ENCODE measurements around the gene SAMD14.

Gene SAMD14

DNA sequence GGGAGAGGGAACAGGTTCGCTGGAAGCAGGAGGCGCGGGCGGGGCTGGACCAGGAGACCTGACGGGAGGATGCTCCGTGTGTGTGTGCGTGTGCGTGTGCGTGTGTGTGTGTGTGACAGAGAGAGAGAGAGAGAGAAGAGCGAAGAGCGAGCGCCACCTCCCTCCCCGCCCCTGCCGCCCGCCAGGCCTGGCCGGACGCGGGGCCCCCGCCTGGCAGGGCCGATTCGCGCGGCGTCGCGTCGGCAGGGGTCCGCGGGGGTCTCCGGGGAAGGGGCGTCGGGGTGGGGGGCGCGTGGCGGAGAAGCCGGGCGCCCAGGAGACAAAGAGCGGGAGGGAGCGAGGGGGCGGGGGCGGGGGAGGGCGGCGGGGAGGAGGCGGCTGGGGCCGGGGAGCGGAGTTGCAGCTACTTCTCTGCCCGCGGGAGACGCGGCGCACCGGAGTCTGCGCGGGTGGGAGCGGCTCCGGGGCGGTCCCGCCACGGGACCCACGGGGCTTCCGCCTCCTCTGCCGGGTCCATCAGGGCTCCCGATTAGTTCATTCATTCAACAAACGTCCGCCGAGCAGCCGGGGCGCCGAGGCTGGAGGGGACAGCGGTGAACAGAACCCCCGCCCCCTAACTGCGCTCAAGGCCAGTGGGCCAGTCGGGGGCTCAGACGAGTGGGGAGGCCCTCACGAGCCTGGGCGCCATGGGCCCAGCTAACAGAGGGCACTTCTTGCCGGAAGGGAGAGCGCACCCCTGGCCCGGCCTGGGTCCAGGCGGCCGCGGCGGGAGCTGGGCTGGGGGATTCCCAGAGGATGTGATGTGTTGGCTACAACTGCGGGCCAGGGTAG lies at the start of gene SAMD14:
TSS of gene SAMD14 (minus strand) at position 433 of the 831 bp plus-strand sequence. CDS start 5,201 bp downstream, outside the sequence.
- DNase-seq, result peak; percentile 36

DNA sequence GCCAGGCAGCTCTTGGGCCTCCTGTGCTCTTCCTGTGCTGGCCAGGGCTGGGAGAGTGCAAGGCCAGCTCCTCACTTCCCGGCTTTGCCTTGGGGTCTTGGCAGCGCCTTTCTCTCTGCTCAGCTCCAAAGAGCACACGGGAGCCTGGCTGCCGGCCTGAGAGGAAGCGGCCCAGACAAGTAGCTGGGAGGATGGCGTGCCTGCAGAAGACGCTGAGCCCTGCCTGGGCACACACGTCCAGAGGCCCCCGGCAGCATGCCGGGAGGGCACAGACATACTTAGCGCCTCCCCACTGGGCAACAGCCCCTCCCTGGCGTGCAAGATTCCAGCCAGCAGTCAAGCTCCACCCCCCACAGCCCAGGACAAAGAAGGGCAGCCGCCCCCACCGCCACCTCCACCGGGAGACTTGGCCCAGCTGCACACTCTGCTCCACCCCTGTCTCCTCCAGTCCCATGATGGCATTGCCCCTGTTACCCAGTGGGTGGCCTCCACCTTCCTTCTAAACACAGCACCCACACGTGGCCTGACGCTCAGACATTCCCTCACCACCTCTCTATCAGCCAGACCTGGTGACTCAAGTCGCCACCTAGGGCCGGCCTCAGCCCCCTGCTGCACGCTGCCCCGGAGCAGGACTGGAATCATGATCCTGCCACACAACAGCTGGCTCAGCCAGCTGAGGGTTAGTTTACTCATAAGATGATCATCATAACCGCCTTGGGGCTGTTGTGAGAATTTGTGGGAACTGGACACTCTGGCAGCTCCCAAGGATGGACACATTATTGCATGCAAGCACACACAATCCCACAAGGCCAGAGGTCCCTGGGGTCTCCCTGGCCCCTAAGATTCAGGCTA lies 48.2 kb upstream of the SAMD14 start:
- DNase-seq, result peak; percentile 33

GRCh38 chr17:50177476-50177875 lies 47.5 kb upstream of the SAMD14 start:
- no peak for DNase-seq

DNA sequence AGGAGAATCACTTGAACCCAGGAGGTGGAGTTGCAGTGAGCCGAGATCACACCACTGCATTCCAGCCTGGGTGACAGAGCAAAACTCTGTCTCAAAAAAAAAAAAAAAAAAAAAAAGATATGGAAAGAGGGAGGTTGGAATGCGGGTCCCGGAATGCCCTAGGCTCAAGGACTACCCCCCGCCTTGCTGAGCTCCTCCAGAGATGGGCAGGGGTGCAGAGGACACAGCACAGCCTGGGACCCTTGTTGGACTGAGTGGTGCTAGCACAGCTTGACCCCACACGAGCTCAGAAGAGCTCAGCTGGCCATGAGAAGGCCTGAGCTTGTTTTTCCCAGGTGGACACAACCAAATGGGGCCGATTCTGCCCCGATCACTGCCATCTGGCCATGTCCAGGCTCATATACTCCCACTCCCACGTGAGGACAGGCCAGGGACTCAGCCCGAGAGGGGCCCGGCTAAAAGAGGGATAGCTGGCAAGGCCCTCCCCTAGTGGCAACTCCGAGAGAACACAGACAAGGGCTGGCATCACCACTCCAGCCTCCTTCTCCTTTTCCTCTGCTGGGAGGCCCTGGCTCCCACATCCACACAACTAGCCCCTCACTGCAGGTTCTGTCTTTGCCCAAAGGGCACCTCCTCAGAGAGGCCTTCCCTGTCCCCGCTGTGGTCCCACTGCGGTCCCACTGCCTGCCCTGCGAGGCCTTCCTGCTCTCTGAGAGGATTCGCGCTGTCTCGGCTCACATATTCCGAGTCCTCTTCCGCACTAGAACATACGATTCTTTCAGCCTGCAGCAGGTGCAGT lies 46.8 kb upstream of the SAMD14 start:
- no peak for DNase-seq

DNA sequence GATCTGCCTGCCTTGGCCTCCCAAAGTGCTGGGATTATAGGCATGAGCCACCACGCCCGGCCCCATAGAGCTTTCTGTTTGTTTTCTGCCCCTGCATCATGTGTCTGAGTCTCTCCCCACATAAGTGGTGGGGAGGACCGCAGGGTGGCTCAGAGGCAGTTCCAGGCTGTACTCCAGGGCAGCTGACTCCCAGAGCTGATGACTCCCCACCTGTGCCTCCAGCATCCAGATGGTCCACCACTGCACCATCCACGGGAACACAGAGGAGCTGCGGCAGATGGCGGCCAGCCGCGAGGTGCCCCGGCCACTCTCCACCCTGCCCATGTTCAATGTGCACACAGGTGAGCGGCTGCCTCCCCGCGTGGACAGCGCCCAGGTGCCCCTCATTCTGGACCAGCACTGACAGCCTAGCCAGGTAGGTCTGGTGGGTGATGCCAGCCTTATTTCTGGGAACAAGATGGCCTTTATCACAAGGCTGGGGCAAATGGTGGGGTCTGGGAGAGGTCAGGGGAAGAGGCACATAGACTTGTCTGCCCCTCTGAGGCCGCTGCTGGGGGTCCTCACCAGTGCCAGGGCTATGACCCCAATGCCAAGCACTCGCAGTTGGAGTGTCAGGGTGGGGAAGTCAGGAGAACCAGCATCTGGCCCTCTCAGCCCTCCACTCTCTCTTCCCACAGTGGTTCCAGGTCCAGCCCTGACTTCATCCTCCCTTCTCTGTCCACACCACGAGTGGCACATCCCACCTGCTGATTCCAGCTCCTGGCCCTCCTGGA lies 45.3 kb upstream of the SAMD14 start:
- no peak for DNase-seq

GRCh38 chr17:50174444-50174843 lies 44.5 kb upstream of the SAMD14 start:
- DNase-seq, result no peak

DNA sequence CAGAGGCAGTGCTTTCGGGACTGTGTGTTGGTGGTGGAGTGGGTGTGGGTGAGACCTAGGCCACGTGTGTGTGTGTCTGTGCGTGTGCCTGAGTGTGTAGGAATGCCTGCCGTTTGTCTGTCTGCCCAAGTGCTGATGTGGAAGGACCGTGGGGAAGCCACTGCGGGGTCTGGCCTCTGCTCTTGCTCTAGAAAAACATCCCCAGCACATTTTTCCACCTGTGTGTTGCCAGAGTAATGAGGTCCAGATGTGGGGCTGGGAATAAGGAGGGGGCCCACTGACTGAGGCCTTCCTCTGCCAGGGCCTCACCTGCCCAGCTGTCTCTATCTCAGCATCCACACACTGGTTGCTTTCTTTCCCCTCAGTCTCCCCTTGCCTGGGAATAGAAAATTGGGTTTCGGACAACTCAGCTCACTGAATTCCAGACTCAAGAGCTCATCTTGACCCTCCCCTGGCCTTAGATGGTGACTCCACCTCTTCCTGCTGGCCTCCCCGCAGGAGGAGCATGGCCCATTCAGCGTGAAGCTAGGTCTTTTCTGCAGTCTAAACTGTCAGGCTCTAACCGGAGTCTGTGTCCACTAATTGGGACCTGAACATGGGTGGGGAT lies 43.5 kb upstream of the SAMD14 start:
- no peak for DNase-seq

DNA sequence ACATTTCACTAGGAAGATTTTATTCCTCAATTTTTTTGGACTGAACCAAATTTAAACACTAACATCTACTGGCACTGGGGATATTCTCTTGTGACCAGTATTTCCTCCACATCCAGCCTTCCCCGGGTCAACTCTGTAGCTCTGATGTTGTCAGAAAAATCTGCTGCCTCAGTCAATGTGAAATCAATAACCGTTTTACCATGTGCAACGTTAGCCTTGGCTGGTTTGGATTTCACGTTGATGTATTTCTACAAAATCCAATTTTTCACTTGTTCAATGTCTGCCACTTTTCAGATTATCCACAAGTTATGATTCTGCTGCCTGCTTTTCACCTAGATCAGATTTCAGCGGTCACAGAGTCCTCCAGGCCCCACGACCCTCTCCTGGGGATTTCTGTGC lies 43.0 kb upstream of the SAMD14 start:
- no peak for DNase-seq

GRCh38 chr17:50172130-50172529 lies 42.2 kb upstream of the SAMD14 start:
- DNase-seq, result no peak

DNA sequence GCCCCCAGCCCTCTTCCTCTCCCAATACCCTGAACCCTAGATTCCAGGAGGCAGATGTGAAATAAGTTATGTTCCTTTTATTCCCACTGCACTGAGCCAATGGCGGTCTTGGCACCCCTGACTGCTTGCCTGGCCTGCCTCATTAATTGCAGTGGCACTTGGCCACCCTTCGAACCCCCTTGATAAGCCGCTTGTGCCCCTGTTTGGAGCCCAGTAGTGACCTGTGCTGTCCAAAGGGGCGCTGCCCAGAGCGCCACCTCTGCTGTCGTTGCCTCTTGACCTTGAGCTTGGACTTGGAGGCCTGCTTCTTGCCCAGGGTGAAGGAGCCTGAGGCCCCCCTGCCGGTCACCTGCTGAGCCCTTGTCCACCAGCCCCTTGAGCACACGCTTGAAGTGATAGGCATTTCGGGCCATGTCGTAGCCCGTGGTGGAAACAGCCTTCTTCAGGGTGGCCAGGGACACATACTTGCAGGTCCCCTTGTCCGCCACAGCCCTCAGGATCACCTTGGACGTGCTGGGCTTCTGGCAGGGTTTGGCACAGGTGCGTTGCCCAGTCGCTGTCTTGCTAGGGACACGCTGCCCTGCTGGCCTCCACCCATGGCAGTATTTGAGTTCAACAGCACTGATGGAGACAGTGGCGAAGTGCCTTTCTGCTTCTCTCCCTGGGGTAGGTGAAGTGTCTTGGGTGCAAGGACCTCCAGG lies 41.6 kb upstream of the SAMD14 start:
- no peak for DNase-seq

DNA sequence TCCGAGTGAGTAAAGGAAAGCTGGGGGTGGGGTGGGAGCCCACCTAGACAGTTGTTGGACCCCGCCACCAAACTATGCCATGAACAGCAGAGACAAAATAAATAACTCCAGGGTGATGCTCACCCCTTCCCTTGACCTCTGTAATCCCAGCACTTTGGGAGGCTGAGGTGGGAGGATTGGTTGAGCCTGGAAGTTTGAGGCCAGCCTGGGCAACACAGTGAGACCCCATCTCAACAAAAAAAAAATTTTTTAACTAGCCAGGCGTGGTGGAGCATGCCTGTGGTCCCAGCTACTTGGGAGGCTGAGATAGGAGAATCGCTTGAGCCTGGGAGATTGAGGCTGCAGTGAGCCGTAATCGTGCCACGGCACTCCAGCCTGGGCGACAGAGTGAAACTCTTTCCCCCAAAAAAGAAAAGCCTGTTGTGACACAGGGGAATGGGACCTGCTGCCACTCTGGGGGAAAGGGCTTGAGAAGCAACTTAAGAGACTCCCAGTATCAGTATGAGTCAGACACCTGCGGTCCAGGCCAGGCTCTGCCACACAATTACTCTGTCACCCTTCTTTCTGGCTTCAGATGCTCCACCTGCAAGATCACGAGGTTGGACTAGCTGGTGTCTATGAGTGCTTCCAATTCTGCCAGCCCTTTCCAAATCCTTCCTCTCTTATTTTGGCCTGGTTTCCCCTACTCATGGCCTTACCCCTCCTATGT lies 40.9 kb upstream of the SAMD14 start:
- no peak for DNase-seq

DNA sequence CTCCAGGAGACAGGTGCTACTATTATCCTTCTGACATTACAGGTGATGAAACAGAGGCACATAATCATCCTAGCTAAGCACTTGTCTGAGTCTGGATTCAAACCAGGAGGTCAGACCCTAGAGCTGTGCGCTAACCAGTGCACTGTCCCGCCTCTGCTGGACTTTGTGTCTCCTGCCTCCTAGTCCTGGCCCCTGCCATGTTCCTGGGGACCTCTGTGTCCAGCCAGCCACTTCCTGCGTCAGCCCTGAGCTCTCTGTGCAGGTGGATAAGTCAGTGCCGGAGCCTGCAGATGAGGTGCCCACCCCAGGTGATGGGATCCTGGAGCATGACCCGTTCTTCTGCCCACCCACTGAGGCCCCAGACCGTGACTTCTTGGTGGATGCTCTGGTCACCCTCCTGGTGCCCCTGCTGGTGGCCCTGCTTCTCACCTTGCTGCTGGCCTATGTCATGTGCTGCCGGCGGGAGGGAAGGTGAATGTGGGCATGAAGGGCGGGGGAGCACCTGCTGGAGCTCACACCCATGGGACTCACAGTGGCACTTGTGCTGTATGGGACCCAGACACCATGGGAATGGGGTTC lies 40.0 kb upstream of the SAMD14 start:
- DNase-seq, result no peak

DNA sequence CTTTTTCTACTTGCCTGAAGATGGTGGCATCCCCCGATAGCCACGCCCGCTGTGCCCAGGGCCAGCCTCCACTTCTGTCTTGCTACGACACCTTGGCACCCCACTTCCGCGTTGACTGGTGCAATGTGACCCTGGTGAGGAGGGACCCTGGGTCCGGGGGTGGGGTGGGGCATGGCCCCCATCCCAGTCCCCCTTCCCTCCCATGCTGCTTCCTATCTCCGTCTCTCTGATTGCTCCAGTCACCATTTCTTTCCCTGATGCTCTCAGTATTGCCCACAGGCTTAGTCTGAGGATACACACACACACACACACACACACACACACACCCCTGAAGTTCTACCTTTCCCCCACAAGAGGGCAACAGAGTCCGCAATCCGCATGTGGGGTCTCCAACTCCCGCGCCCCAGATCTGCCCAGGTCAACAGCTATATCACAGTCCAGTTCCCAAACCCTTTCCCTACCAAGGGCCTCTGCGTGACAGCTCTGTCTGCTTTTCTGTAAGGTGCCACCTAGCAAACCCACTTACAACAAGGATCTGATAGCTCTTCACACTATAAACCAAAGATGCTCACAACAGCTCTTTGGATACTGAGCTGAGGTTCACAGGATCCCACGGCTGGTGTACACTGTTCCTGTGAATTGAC lies 39.3 kb upstream of the SAMD14 start:
- DNase-seq, result peak; percentile 42

- no peak for DNase-seq
Observed at GRCh38 chr17:50168319-50168718, 38.4 kb upstream of the SAMD14 start.

GRCh38 chr17:50167371-50167770 lies 37.4 kb upstream of the SAMD14 start:
- no peak for DNase-seq

- DNase-seq, result no peak
Observed at GRCh38 chr17:50166518-50167181, 36.7 kb upstream of the SAMD14 start.

DNA sequence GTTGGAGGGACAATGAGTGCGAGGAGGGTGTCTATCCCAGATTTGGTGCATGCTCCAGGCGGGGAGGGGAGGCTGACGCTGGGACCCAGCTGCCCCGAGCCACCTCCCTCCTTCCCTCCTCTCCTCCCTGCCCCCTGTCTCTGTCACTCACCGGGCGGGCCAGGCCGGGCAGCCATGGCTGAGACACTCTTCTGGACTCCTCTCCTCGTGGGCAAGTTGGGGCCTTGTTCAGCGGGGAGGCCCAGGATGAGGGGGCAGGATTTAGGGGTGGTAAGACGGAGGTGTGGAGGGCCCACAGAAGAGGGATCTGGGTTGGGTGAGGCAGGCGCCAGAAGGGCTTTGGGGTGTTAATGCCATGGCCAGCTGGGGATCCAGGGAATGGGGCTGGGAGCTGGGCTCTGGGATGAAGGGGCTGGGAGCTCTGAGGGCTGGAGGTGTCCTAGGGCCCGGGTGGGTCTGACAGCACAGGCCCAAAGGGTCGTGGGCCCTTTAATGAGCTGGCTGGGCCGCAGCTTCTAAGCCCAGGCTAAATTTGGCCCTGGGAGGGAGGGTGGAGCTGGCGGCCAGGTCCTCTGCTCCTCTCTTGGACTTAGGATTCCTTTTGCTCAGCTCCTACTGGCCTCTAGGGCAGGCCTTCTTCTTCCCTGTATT lies 36.0 kb upstream of the SAMD14 start, which contains the start of gene SGCA:
TSS of gene SGCA (plus strand) at position 139 of the 651 bp plus-strand sequence. CDS start at position 175, 36 bp downstream.
- no peak for DNase-seq

DNA sequence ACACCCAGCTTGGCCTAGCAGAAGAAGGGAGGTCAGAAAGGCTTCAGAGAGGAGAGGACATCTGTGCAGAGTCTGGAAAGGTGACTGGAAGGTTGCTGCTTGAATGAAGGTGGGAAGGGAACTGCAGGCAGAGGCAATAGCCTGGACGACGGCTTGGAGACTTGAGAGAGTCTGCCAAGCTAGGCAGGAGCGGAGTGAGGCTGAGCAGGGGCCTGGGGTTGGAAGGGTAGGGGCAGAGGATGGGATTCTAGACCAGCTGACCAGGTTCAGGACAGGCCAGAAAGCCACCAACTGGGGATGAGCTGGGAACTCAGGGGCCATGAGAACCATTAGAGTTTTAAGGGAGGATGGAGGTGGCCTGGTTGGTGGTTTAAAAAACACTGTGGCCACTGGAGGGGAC lies 35.5 kb upstream of the SAMD14 start:
- DNase-seq, result no peak

All from stimulated activated CD4-positive, alpha-beta T cell treated with anti-CD3 and anti-CD28 coated beads, Interleukin-12 subunit alpha, Interleukin-12 subunit beta, amount 100 ng/mL, for 4 hours (primary cell).